Measurements from ENCODE around the gene DET1. TPM values are rescaled to one million over a fixed set of nuclear protein-coding genes. Genes with fewer than 3 reads are reported as not detected.
"Not testable (repeated sequence)": the region's sequence is repeated elsewhere in the genome, so short reads cannot be mapped to it uniquely, and the experiment has no call there.

Gene DET1
- total and polyA plus RNA-seq, 4 donors, result 2.5 to 6.7 (median 3.0) TPM

DNA sequence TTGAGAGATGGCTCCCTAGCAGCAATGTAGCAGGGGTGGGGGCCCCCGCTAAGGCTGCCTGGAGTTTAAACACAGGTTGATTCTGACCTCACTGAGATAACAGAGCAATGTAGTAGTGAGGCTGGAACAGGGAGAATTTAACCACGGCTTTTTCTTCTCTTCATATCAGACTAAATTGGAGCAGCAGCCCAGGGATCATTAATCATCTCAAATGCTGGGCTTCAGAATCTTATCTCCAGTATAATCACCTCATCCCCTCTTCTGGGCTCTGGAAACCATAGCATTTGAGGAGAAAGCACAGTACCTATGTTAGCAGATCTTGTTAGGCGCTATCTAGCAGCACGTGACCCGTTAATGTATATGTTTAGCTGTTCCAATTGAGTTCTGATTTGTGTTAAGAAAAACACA is 25.4 kb upstream of the DET1 start:
- 45 to 48% methylated on average over 5 of the region's 5 CpGs for WGBS, 2 donors
- DNase-seq (no peak), ATAC-seq (ENCODE audit: low FRiP score) (no peak)
- peaks cover 3% of the 10 kb centered on the region for H3K9me3 ChIP-seq (ENCODE audit: control insufficient read depth, low read length)
- H3K27me3 ChIP-seq (ENCODE audit: control insufficient read depth in 1 of 2, insufficient read depth in 2 of 2, low read length in 1 of 2), result no peaks in the 10 kb centered on the region
- no peak overlapping the region for H3K27ac ChIP-seq (ENCODE audit: low read depth in 1 of 2, low read length in 2 of 2)
- no peaks in the 10 kb centered on the region for H3K4me1 ChIP-seq (ENCODE audit: control insufficient read depth in 1 of 2, insufficient read depth in 2 of 2, low read length in 2 of 2)
- H3K4me3 ChIP-seq (ENCODE audit: low read length in 2 of 2), result no peak overlapping the region
- intact Hi-C loops (cut with DNase I), result no loop called here
- no peaks in the 10 kb centered on the region for H3K36me3 ChIP-seq (ENCODE audit: control insufficient read depth in 1 of 2, insufficient read depth in 2 of 2, low read length in 1 of 2)

DNA sequence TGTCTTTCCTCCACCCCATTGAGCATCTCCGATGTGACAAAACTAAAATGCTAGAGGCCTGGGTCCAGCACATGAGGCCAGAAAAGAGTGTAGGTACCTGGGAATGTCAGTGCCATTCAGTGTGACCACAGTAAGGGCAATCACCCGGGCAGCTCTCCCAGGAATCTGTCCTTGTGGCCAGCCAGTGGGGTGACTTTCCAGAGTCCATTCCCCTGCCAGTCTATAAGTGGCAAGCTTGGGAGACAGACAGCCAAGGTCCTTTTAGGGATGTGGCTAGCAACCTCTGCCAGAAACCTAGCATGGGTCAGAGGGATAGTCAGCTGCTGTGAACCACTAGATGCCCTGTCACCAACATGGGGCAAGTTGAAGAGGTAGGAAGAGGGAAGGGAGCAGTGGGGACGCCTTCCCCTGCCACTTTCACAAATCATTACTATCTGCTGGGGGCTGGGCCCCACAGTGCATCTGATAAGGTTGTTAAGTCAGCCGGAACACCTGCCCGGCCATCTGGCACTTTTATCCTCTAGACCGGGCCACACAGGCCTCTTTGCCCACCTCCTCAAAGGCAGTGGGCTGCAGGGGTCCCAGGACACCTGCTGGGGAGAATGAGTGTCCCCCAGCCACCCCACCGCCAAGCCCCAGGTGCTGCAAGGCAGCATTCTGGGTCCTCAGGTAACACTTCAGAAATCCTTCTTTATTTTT is 24.8 kb upstream of the DET1 start:
- Histone ChIP-seq H3K27me3 (ENCODE audit: control insufficient read depth in 1 of 2, insufficient read depth in 2 of 2, low read length in 1 of 2) (no peaks in the 10 kb centered on the region), H3K4me1 (ENCODE audit: control insufficient read depth in 1 of 2, insufficient read depth in 2 of 2, low read length in 2 of 2) (no peaks in the 10 kb centered on the region), H3K27ac (ENCODE audit: low read depth in 1 of 2, low read length in 2 of 2) (no peak overlapping the region), H3K4me3 (ENCODE audit: low read length in 2 of 2) (no peak overlapping the region), H3K9me3 (ENCODE audit: control insufficient read depth, low read length) (peaks cover 3% of the 10 kb centered on the region), H3K36me3 (ENCODE audit: control insufficient read depth in 1 of 2, insufficient read depth in 2 of 2, low read length in 1 of 2) (no peaks in the 10 kb centered on the region)
- no peak for ATAC-seq (ENCODE audit: low FRiP score)
- DNase-seq, result no peak
- 42 to 54% methylated on average over 7 of the region's 7 CpGs for WGBS, 2 donors
- intact Hi-C loops (cut with DNase I), result no loop called here

DNA sequence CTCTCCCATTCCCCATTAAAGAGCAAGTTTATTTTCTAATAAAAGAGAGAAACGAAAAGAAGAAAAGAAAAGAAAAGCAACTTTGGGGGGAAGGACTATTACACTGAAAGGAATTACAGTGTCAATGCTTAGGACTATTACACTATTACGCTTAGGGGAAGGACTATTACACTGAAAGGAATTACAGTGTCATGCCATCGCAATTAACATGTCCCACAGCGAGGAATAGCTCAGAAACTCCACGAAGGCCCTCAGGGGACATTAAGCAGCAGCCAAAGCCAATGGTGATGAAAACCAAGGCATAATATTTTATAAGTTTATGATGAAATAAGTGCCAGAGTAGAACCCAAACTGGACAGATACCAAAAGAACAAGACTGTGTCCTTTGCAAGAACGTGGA is 22.1 kb upstream of the DET1 start:
- 49 to 60% methylated on average over 6 of the region's 6 CpGs for WGBS, 2 donors
- Histone ChIP-seq H3K9me3 (ENCODE audit: control insufficient read depth, low read length) (peaks cover 3% of the 10 kb centered on the region), H3K27ac (ENCODE audit: low read depth in 1 of 2, low read length in 2 of 2) (no peak overlapping the region), H3K4me1 (ENCODE audit: control insufficient read depth in 1 of 2, insufficient read depth in 2 of 2, low read length in 2 of 2) (no peaks in the 10 kb centered on the region), H3K36me3 (ENCODE audit: control insufficient read depth in 1 of 2, insufficient read depth in 2 of 2, low read length in 1 of 2) (no peaks in the 10 kb centered on the region), H3K27me3 (ENCODE audit: control insufficient read depth in 1 of 2, insufficient read depth in 2 of 2, low read length in 1 of 2) (no peaks in the 10 kb centered on the region), H3K4me3 (ENCODE audit: low read length in 2 of 2) (no peak overlapping the region)
- ATAC-seq (ENCODE audit: low FRiP score) (no peak), DNase-seq (no peak)
- intact Hi-C loops (cut with DNase I), result no loop called here

- Histone ChIP-seq H3K4me3 (ENCODE audit: low read length in 2 of 2) (no peak overlapping the region), H3K27ac (ENCODE audit: low read depth in 1 of 2, low read length in 2 of 2) (no peak overlapping the region), H3K9me3 (ENCODE audit: control insufficient read depth, low read length) (no peaks in the 10 kb centered on the region), H3K36me3 (ENCODE audit: control insufficient read depth in 1 of 2, insufficient read depth in 2 of 2, low read length in 1 of 2) (no peaks in the 10 kb centered on the region), H3K27me3 (ENCODE audit: control insufficient read depth in 1 of 2, insufficient read depth in 2 of 2, low read length in 1 of 2) (no peaks in the 10 kb centered on the region), H3K4me1 (ENCODE audit: control insufficient read depth in 1 of 2, insufficient read depth in 2 of 2, low read length in 2 of 2) (no peaks in the 10 kb centered on the region)
- intact Hi-C loops (cut with DNase I), result no loop called here
- 84 to 89% methylated on average over 3 of the region's 3 CpGs for WGBS, 2 donors
- DNase-seq (no peak), ATAC-seq (ENCODE audit: low FRiP score) (no peak)
These were observed 18.3 kb upstream of the DET1 start for GRCh38 chr15:88564741-88565140.

DNA sequence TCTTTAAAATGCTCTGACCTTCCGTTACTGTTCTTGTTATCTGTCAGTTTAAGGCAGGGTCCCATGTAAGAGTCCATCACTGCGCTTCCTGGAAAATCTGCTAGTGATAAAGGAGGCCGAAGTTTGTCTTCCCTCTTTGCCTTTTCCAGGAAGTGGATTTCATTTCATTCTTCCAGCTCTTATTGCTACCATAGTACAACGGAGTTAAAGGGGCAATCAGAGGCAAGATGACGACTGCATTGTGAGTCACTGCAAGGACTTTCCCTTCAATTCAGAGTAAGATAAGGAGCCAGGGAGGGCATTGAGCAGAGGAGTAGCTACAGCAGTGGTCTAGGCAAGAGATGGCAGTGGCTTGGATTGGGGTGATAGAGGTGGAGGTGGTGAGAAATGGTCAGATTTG is 17.2 kb upstream of the DET1 start:
- intact Hi-C loops (cut with DNase I), result no loop called here
- DNase-seq (no peak), ATAC-seq (ENCODE audit: low FRiP score) (no peak)
- no peaks in the 10 kb centered on the region for H3K27me3 ChIP-seq (ENCODE audit: control insufficient read depth in 1 of 2, insufficient read depth in 2 of 2, low read length in 1 of 2)
- WGBS, 2 donors, result 72 to 77% methylated on average over 5 of the region's 5 CpGs
- no peaks in the 10 kb centered on the region for H3K9me3 ChIP-seq (ENCODE audit: control insufficient read depth, low read length)
- no peaks in the 10 kb centered on the region for H3K4me1 ChIP-seq (ENCODE audit: control insufficient read depth in 1 of 2, insufficient read depth in 2 of 2, low read length in 2 of 2)
- no peak overlapping the region for H3K27ac ChIP-seq (ENCODE audit: low read depth in 1 of 2, low read length in 2 of 2)
- H3K36me3 ChIP-seq (ENCODE audit: control insufficient read depth in 1 of 2, insufficient read depth in 2 of 2, low read length in 1 of 2), result no peaks in the 10 kb centered on the region
- H3K4me3 ChIP-seq (ENCODE audit: low read length in 2 of 2), result no peak overlapping the region

- H3K36me3 ChIP-seq (ENCODE audit: control insufficient read depth in 1 of 2, insufficient read depth in 2 of 2, low read length in 1 of 2); H3K9me3 ChIP-seq (ENCODE audit: control insufficient read depth, low read length); DNase-seq; H3K4me3 ChIP-seq (ENCODE audit: low read length in 2 of 2); H3K4me1 ChIP-seq (ENCODE audit: control insufficient read depth in 1 of 2, insufficient read depth in 2 of 2, low read length in 2 of 2); intact Hi-C loops (cut with DNase I); H3K27me3 ChIP-seq (ENCODE audit: control insufficient read depth in 1 of 2, insufficient read depth in 2 of 2, low read length in 1 of 2); H3K27ac ChIP-seq (ENCODE audit: low read depth in 1 of 2, low read length in 2 of 2); ATAC-seq (ENCODE audit: low FRiP score): not testable (repeated sequence)
- 88 to 99% methylated on average over 8 to 9 of the region's 9 CpGs for WGBS, 2 donors
These were observed 13.1 kb upstream of the DET1 start for GRCh38 chr15:88559565-88559964.

GRCh38 chr15:88558026-88558425 is 11.5 kb upstream of the DET1 start:
- WGBS, 2 donors, result 80 to 81% methylated on average over 1 of the region's 1 CpG
- intact Hi-C loops (cut with DNase I); H3K4me1 ChIP-seq (ENCODE audit: control insufficient read depth in 1 of 2, insufficient read depth in 2 of 2, low read length in 2 of 2); H3K9me3 ChIP-seq (ENCODE audit: control insufficient read depth, low read length); ATAC-seq (ENCODE audit: low FRiP score); H3K4me3 ChIP-seq (ENCODE audit: low read length in 2 of 2); DNase-seq; H3K36me3 ChIP-seq (ENCODE audit: control insufficient read depth in 1 of 2, insufficient read depth in 2 of 2, low read length in 1 of 2); H3K27ac ChIP-seq (ENCODE audit: low read depth in 1 of 2, low read length in 2 of 2); H3K27me3 ChIP-seq (ENCODE audit: control insufficient read depth in 1 of 2, insufficient read depth in 2 of 2, low read length in 1 of 2): not testable (repeated sequence)

DNA sequence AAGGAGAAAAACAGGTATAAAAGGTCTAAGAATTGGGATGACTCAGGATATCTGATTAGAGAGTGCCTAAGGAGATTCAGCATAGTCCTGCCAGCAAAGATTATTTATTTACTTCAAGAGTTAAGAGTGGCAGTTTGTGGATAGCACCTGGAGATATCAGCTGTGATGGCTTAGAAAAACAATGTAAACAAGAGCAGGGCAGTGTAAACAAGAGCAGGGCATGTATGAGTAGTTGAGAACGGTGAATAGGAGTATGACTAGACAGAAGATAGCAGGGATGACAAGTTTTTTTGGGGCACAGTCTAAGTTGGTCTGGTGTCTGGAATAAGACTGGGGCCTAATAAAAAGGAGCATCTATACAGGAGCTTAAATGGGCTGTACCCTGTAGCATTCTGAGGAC is 1.5 kb upstream of the DET1 start:
- H3K36me3 ChIP-seq (ENCODE audit: control insufficient read depth in 1 of 2, insufficient read depth in 2 of 2, low read length in 1 of 2); H3K4me3 ChIP-seq (ENCODE audit: low read length in 2 of 2); H3K27me3 ChIP-seq (ENCODE audit: control insufficient read depth in 1 of 2, insufficient read depth in 2 of 2, low read length in 1 of 2); H3K9me3 ChIP-seq (ENCODE audit: control insufficient read depth, low read length); DNase-seq; H3K27ac ChIP-seq (ENCODE audit: low read depth in 1 of 2, low read length in 2 of 2); intact Hi-C loops (cut with DNase I); ATAC-seq (ENCODE audit: low FRiP score); H3K4me1 ChIP-seq (ENCODE audit: control insufficient read depth in 1 of 2, insufficient read depth in 2 of 2, low read length in 2 of 2): not testable (repeated sequence)
- WGBS, 2 donors, result 76 to 87% methylated on average over 1 of the region's 1 CpG

GRCh38 chr15:88545578-88546247 is 768 bp downstream of the DET1 start:
- H3K36me3 ChIP-seq (ENCODE audit: control insufficient read depth in 1 of 2, insufficient read depth in 2 of 2, low read length in 1 of 2); H3K4me1 ChIP-seq (ENCODE audit: control insufficient read depth in 1 of 2, insufficient read depth in 2 of 2, low read length in 2 of 2); H3K27ac ChIP-seq (ENCODE audit: low read depth in 1 of 2, low read length in 2 of 2); H3K27me3 ChIP-seq (ENCODE audit: control insufficient read depth in 1 of 2, insufficient read depth in 2 of 2, low read length in 1 of 2); H3K9me3 ChIP-seq (ENCODE audit: control insufficient read depth, low read length); DNase-seq; intact Hi-C loops (cut with DNase I); ATAC-seq (ENCODE audit: low FRiP score): not testable (repeated sequence)
- 7 to 12% methylated on average over 7 of the region's 8 CpGs for WGBS, 2 donors
- peak overlapping the region; percentile 62 to 77 for H3K4me3 ChIP-seq (ENCODE audit: low read length in 2 of 2)
